ENCODE data around the gene SMIM45.

DNA sequence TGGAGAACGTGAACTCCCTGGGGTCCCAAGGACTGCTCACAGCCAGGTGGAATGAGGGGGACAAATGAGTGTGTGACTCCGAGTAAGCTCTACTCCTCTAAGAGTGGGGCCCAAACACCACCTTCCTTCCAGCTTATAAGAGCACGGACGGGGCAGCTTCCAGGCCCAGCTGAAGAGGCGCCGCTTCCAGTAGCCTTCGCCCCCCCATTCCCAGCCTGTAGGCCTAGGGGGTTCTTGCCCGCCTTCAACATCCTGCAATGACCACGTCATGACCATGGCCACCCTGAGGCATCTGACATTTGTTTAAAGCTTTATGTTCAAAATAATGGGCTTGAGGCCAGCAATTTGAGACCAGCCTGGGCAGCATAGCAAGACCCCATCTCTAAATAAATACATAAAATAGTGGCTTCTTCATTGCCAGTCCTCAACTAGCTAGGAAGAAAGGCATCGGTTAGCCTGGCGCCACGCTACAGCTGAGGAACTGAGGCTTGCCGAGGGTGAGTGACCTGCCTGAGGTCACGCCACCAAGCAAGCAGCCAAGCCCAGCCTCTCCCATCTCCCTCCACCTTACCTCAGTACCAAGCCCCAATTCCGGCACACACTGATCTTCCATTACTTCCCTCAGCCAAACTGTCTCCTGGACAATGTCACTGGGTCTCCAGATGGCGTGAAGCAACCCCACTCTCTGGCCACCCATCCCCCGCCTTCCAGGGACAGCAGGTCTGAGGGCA is 17.5 kb upstream of the SMIM45 start:
- TF ChIP-seq, protein P1, sequence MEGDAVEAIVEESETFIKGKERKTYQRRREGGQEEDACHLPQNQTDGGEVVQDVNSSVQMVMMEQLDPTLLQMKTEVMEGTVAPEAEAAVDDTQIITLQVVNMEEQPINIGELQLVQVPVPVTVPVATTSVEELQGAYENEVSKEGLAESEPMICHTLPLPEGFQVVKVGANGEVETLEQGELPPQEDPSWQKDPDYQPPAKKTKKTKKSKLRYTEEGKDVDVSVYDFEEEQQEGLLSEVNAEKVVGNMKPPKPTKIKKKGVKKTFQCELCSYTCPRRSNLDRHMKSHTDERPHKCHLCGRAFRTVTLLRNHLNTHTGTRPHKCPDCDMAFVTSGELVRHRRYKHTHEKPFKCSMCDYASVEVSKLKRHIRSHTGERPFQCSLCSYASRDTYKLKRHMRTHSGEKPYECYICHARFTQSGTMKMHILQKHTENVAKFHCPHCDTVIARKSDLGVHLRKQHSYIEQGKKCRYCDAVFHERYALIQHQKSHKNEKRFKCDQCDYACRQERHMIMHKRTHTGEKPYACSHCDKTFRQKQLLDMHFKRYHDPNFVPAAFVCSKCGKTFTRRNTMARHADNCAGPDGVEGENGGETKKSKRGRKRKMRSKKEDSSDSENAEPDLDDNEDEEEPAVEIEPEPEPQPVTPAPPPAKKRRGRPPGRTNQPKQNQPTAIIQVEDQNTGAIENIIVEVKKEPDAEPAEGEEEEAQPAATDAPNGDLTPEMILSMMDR (IDR thresholded peaks at IDR 0.05) = no peak
- no peak for TF ChIP-seq POLR2A (IDR thresholded peaks at IDR 0.05)

All from breast epithelium (tissue), 3 donors.